ENCODE measurements around the gene SLBP. TPM values are rescaled to one million over a fixed set of nuclear protein-coding genes. Genes with fewer than 3 reads are reported as not detected.

The SLBP gene
- polyA plus RNA-seq, 1 experiment: 72.0 TPM

DNA sequence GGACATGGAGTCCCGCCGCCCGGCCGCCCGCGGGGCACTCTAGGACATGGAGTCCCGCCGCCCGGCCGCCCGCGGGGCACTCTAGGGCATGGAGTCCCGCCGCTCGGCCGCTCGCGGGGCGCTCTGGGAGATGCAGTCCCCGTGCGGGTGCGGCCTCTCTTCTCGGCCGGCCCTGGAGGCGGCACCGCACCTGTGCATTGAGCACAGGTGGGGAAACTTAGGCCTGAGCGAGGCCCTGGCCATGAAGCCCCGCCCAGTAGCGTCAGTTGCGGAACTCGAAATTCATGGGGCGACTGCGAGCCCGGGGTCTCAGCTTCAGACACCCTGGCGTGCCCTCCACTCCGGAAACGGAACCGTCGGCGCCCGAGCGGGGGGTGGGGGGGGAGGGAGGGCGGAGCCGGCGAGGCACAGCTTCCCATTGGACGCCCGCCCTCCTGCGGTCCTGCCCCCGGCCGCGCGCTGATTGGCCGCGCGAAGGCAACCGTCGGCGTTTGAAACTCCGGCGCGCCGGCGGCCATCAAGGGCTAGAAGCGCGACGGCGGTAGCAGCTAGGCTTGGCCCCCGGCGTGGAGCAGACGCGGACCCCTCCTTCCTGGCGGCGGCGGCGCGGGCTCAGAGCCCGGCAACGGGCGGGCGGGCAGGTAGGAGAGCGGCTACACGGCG is 9.0 kb upstream of the SLBP start, which contains the start of the genes TACC3 and TMEM129:
TACC3 (plus strand) TSS at position 519 of the 663 bp plus-strand sequence. CDS start 1,901 bp downstream, outside the sequence.
TMEM129 (minus strand) TSS at position 321 of the 663 bp plus-strand sequence. CDS start 486 bp downstream, outside the sequence.
- H3K9me3 ChIP-seq (ENCODE audit: control insufficient read depth, insufficient read depth, low read length): no peaks in the 10 kb centered on the region; the same call in 1 of the 2 replicates
- H3K27me3 ChIP-seq (ENCODE audit: control insufficient read depth, insufficient read depth, low read length): no peaks in the 10 kb centered on the region
- TF ChIP-seq, protein P1, sequence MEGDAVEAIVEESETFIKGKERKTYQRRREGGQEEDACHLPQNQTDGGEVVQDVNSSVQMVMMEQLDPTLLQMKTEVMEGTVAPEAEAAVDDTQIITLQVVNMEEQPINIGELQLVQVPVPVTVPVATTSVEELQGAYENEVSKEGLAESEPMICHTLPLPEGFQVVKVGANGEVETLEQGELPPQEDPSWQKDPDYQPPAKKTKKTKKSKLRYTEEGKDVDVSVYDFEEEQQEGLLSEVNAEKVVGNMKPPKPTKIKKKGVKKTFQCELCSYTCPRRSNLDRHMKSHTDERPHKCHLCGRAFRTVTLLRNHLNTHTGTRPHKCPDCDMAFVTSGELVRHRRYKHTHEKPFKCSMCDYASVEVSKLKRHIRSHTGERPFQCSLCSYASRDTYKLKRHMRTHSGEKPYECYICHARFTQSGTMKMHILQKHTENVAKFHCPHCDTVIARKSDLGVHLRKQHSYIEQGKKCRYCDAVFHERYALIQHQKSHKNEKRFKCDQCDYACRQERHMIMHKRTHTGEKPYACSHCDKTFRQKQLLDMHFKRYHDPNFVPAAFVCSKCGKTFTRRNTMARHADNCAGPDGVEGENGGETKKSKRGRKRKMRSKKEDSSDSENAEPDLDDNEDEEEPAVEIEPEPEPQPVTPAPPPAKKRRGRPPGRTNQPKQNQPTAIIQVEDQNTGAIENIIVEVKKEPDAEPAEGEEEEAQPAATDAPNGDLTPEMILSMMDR (IDR thresholded peaks at IDR 0.05; ENCODE audit: low read depth, low read length): no peak
- CTCF ChIA-PET: interaction anchor here (8.0 kb wide), 1 partner anchor 28 kb away, joined by 94 read pairs; no protein-coding TSS in a partner anchor
- peak within 1 kb of the TSS; percentile 77 for H3K4me3 ChIP-seq (ENCODE audit: low read depth, low read length)
- DNase-seq (ENCODE audit: low read depth, low spot score): peak; percentile 59
- H3K27ac ChIP-seq (ENCODE audit: low read depth, low read length): peak within 1 kb of the TSS; percentile 57
- POLR2A ChIA-PET: interaction anchor here (0.7 to 2.0 kb wide), 4 partner anchors 9 to 28 kb away, joined by 3 to 21 read pairs (median 4); partner anchors contain the start of gene SLBP

DNA sequence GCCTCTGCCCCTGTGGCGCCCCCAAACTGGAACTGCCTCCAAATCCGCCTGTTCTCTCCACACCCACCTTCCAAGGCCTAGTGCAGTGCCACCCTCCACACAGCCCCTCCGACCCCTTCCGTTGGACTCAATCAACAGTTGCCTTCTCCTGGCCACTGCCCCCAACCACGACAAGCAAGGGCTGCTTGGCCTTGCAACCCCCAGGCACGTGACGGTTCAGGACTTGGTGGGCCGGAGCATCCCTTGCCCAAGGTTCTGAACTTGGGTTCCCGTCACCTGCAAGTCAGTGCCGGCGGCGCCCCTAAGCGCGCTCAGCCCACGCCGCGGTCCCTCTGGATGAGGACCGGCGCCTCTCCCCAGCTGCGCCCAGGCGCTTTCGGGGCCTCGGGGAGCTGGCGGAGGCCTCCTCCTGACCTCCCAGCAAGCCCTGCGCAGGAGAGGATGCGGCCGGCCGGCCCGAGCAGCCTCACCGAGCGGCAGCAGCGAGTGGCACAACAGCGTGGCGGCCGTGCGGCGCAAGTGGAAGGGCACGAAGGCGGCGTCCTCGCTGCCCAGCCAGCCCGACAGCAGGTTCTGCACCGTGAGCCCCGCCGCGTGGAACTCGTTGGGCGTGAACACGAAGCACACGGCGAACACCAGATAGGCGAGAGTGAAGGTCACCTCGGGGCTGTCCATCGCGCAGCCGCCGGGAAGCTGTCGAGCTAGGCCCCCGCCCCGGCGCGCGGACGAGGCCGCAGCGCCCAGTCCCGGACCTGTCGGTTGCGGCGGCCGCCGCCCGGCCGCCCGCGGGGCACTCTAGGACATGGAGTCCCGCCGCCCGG is 8.3 kb upstream of the SLBP start:
- CTCF ChIA-PET: interaction anchor here (1.7 to 8.0 kb wide), 2 partner anchors 27 to 28 kb away, joined by 8 to 94 read pairs; no protein-coding TSS in a partner anchor
- TF ChIP-seq, protein P1 (IDR thresholded peaks at IDR 0.05; ENCODE audit: low read depth, low read length): no peak
- POLR2A ChIA-PET: interaction anchor here (0.7 to 2.0 kb wide), 4 partner anchors 8 to 136 kb away, joined by 3 to 21 read pairs (median 4); partner anchors contain the start of gene SLBP
- H3K27me3 ChIP-seq (ENCODE audit: control insufficient read depth, insufficient read depth, low read length): no peaks in the 10 kb centered on the region
- no peak for DNase-seq (ENCODE audit: low read depth, low spot score)
- H3K27ac ChIP-seq (ENCODE audit: low read depth, low read length): peak overlapping the region; percentile 57
- H3K9me3 ChIP-seq (ENCODE audit: control insufficient read depth, insufficient read depth, low read length): no peaks in the 10 kb centered on the region; the same call in 1 of the 2 replicates
- peak overlapping the region; percentile 77 for H3K4me3 ChIP-seq (ENCODE audit: low read depth, low read length)

DNA sequence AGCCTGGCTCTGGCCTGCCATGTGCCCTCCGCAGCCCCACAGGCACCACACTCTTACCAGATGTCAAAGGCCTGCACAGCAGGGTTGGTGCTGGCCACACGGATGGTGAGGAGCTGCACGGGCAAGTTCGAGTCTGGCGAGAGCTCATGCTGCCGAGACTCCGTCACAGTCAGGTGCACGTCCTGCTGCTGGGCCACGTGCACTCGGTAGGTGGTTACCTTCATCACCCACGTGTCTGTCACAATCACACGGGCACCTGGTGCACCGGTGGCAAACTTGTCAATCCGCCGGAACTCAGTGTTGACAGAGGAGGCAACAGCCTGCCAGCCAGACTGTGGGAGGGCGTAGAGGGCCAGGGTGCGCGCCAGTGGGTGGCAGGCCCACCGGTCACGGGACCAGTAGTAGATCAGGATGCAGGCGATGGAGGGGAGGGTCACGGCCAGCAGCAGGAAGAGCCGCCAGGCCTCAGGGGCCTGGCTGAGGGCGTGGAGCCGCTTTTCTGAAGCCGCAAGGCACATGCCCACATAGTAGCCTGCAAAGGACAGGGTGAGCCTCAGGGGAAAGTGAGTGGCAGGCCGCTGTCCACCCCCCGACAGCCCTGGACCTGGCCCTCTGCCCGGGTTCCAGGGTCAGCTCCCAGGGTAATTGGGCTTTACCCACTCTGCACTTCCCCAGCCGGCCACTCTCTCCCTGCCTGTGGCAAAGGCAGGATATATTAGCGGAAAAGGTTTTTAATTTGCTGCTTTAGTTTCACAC is 6.2 kb upstream of the SLBP start:
- no peak for DNase-seq (ENCODE audit: low read depth, low spot score)
- Histone ChIP-seq H3K9me3 (ENCODE audit: control insufficient read depth, insufficient read depth, low read length) (no peaks in the 10 kb centered on the region; the same call in 1 of the 2 replicates), H3K4me3 (ENCODE audit: low read depth, low read length) (no peak overlapping the region), H3K27ac (ENCODE audit: low read depth, low read length) (no peak overlapping the region), H3K27me3 (ENCODE audit: control insufficient read depth, insufficient read depth, low read length) (no peaks in the 10 kb centered on the region)
- ChIA-PET POLR2A (no interaction called here), CTCF (interaction anchor here (1.2 to 1.7 kb wide), 2 partner anchors 9 to 25 kb away, joined by 3 to 8 read pairs; no protein-coding TSS in a partner anchor)
- TF ChIP-seq, protein P1 (IDR thresholded peaks at IDR 0.05; ENCODE audit: low read depth, low read length): no peak

DNA sequence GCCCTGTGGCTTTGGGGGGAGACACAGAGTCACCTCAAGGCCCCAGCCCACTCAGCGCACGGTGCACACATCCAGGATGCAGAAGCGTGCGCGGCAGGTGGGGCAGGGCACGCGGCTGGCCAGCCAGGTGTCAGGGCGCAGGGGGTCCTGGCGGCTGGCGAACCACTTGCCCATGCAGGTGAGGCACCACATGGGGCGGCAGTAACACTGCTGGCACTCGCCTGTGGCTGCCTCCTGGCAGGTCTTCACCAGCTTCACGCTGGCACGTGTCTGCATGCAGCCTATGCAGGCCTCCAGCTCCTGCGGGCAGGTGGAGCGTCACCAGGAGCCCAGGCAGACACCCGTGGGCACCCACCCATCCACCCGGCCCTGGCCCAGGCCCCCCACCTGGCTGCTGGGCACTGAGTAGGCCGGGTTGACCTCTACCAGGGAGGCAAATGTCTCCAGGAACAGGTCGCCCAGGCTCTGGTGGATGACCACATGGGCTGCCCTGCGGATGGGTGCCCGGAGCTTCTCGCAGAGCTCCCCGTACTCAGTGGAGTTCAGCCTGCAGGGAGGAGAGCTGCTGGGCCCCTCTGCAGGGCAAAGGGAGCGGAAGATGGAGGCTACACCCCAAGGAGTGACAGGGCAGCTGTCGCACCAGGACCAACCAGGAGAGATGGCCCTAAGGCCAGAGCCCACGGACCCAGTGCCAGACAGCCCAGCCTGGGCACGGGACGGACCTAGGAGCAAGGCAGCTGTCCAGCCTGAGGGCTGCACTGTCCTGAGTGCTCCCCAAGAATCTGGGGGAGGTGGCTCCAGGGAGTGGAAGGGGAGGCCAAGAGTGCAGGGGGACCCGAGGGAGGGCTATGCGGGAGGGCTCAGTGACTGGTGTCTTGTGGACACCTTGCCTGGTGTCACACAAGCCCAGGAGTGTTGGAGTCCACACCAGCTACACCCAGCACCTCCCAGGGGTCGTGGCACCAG is 5.3 kb upstream of the SLBP start:
- Histone ChIP-seq H3K9me3 (ENCODE audit: control insufficient read depth, insufficient read depth, low read length) (no peaks in the 10 kb centered on the region; the same call in 1 of the 2 replicates), H3K4me3 (ENCODE audit: low read depth, low read length) (no peak overlapping the region), H3K27ac (ENCODE audit: low read depth, low read length) (no peak overlapping the region), H3K27me3 (ENCODE audit: control insufficient read depth, insufficient read depth, low read length) (no peaks in the 10 kb centered on the region)
- DNase-seq (ENCODE audit: low read depth, low spot score): no peak
- ChIA-PET CTCF (interaction anchor here (0.6 to 1.2 kb wide), 2 partner anchors 9 to 361 kb away, joined by 3 read pairs; no protein-coding TSS in a partner anchor), POLR2A (no interaction called here)
- TF ChIP-seq, protein P1 (IDR thresholded peaks at IDR 0.05; ENCODE audit: low read depth, low read length): no peak
